Fibroblast of the aortic adventitia (primary cell): ENCODE measurements around the gene SAPCD2. TPM values are rescaled to one million over a fixed set of nuclear protein-coding genes. Genes with fewer than 3 reads are reported as not detected.
"Not testable (repeated sequence)": the region's sequence is repeated elsewhere in the genome, so short reads cannot be mapped to it uniquely, and the experiment has no call there.

Experiments
- DNase-seq: peaks from one replicate; pipeline ENCODE4 v3.0.0-alpha.2; 2010; ENCODE audit warnings: low read depth
- H3K4me3 ChIP-seq: 2 replicates; pipeline ENCODE4 v1.5.1; 2011; ENCODE audit warnings: low read depth, mild to moderate bottlenecking, control low read depth, low read length, moderate library complexity
- CTCF ChIP-seq: IDR thresholded peaks from 2 replicates; pipeline ENCODE4 v1.5.1; 2011; ENCODE audit warnings: mild to moderate bottlenecking, low read length, control low read depth, inconsistent platforms; ENCODE audit not compliant: insufficient read depth
- total RNA-seq: library from RNA; depleted of rRNA; stranded (reverse); fragments of >200 nt; gene quantifications from 2 replicates; pipeline ENCODE4 v1.2.3, GENCODE V29; 2012; ENCODE audit warnings: low replicate concordance

Gene SAPCD2, protein sequence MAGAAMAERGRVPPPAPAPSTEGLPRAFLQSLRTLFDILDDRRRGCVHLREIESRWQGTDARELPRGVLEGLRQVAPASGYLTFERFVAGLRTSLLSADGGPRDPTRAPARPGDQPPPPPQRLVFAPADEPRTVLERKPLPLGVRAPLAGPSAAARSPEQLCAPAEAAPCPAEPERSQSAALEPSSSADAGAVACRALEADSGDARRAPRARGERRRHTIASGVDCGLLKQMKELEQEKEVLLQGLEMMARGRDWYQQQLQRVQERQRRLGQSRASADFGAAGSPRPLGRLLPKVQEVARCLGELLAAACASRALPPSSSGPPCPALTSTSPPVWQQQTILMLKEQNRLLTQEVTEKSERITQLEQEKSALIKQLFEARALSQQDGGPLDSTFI
- 0.41 and 1.5 TPM in 2 replicates for total RNA-seq

- no peak for TF ChIP-seq CTCF
- peak within 1 kb of the TSS; percentile 49 for H3K4me3 ChIP-seq
- DNase-seq = peak; percentile 76
Measured at GRCh38 chr9:137070201-137070905, at the start of gene SAPCD2. Gene SAPCD2, minus strand, starts transcription at chr9:137070557. Its CDS starts 97 bp downstream, at chr9:137070460.

DNA sequence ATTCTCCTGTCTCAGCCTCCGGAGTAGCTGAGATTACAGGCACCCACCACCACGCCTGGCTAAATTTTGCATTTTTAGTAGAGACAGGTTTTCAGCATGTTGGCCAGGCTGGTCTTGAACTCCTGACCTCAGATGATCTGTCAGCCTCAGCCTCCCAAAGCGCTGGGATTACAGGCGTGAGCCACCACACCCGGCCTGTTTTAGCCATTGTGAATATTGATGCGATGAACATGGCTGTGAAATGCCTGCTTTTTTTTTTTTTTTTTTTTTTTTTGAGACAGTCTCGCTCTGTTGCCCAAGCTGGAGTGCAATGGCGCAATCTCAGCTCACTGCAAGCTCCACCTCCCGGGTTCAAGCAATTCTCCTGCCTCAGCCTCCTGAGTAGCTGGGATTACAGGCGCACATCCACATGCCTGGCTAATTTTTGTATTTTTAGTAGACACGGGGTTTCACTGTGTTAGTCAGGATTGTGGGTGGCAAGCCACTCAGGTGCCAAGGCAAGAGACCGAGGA, 47.8 kb upstream of the SAPCD2 start:
- not testable (repeated sequence) for H3K4me3 ChIP-seq, DNase-seq

DNA sequence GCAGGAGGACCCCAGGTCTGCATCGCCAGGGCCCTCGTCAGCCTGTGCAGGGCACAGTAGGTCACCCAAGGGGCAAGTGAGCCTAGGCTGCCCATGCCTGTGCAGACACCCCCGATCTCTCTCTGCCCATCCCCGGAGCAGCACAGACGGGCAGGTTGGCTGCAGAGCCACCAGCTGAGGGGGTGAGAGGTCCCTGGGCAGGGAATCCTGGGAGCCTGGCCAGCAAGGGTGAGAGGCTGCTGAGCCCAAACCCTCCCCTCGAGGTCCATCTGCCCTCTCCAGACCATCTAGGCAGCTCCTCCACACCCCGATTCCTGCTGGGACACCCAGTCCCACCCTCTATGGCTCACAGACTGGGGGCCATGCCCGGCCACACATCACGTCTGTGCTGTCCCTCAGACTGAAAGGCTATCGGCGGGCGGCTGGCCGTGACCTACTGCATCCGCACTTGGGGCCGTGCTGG, 46.9 kb upstream of the SAPCD2 start:
- DNase-seq = no peak
- H3K4me3 ChIP-seq = no peak overlapping the region
- TF ChIP-seq CTCF = no peak

DNA sequence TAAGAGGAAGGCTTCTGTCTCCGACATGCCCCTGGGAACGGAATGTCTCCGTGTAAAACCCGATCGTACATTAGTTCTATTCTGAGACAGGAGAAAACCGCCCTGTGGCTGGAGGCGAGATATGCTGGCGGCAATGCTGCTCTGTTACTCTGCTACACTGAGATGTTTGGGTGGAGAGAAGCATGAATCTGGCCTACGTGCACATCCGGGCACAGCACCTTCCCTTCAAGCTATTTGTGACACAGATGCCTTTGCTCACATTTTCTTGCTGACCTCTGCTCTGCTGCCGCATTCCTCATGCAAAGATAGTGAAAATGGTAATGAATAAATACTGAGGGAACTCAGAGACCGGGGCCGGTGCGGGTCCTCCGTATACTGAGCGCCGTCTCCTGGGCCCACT, 46.4 kb upstream of the SAPCD2 start:
- TF ChIP-seq CTCF = no peak
- DNase-seq = peak; percentile 18
- H3K4me3 ChIP-seq = no peak overlapping the region

DNA sequence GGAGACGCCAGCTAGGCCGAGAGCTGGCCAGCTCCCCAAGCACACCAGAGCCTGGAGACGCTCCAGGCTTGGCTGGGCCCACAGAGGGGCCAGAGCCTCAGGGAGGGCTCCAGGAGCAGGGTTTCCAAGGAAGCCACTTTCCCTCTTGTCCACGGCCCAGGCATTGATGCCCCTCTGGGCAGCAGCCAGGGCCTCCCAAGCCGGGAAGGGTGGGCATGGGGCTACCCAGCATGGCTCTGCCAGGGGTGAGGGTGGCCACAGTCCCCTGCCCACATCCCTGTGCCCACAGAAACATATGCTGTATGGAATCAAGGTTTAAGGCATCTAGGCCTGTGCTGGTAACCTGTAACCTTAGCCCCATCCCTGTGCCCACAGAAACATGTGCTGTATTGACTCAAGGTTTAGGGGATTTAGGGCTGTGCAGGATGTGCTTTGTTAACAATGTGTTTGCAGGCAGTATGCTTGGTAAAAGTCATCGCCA, 45.7 kb upstream of the SAPCD2 start:
- no peak overlapping the region for H3K4me3 ChIP-seq
- no peak for TF ChIP-seq CTCF
- DNase-seq = no peak

- TF ChIP-seq CTCF = no peak
- H3K4me3 ChIP-seq = no peak overlapping the region
- no peak for DNase-seq
Measured at GRCh38 chr9:137115394-137116026, 45.2 kb upstream of the SAPCD2 start.
